HepG2 (cell line): ENCODE data around the gene COQ5. TPM values are rescaled to one million over a fixed set of nuclear protein-coding genes. Genes with fewer than 3 reads are reported as not detected.

Experiments used
- ARNTL ChIP-seq: sonication (generic); formaldehyde crosslinking; IDR thresholded peaks from 2 replicates; pipeline ENCODE4 v1.4.0; 2020; ENCODE audit warnings: mild to moderate bottlenecking, missing genetic modification reagents
- BRD4 ChIP-seq: sonication (generic); formaldehyde crosslinking; IDR thresholded peaks from 2 replicates; pipeline ENCODE4 v1.4.0; 2020; ENCODE audit warnings: missing genetic modification reagents
- DRAP1 ChIP-seq: IDR thresholded peaks from 2 replicates; pipeline ENCODE4 v1.6.1; 2016; ENCODE audit warnings: missing genetic modification reagents, missing compliant biosample characterization
- ELF1 ChIP-seq: sonication (generic); formaldehyde crosslinking; IDR thresholded peaks from 2 replicates; pipeline ENCODE4 v1.4.0; 2020; ENCODE audit warnings: missing genetic modification reagents
- ELK4 ChIP-seq: sonication (generic); formaldehyde crosslinking; IDR thresholded peaks from 2 replicates; pipeline ENCODE4 v1.9.0; 2021; ENCODE audit warnings: missing genetic modification reagents, borderline replicate concordance
- HCFC1 ChIP-seq: fragments of 150-350 bp; IDR thresholded peaks from 2 replicates; pipeline ENCODE4 v1.6.1; 2014; ENCODE audit warnings: low read depth, low read length
- HES4 ChIP-seq: sonication (generic); formaldehyde crosslinking; IDR thresholded peaks from 2 replicates; pipeline ENCODE4 v1.9.0; 2021; ENCODE audit warnings: mild to moderate bottlenecking, missing genetic modification reagents, borderline replicate concordance
- HNRNPK ChIP-seq: fragments of 200-400 bp; formaldehyde crosslinking; IDR thresholded peaks from 2 replicates; pipeline ENCODE4 v1.6.1; 2018; ENCODE audit warnings: low read length, low read depth, moderate library complexity, mild to moderate bottlenecking; ENCODE audit not compliant: poor library complexity, severe bottlenecking
- HOXA3 ChIP-seq: sonication (generic); formaldehyde crosslinking; IDR thresholded peaks from 2 replicates; pipeline ENCODE4 v1.5.0; 2020; ENCODE audit warnings: missing genetic modification reagents
- KDM2A ChIP-seq: sonication (generic); formaldehyde crosslinking; IDR thresholded peaks from 2 replicates; pipeline ENCODE4 v1.4.0; 2020; ENCODE audit warnings: low read depth, missing genetic modification reagents, borderline replicate concordance
- MAFK ChIP-seq, 2 experiments: IDR thresholded peaks in 1 of 2; conservative IDR thresholded peaks in 1 of 2; 2 replicates each; pipeline ENCODE4 v1.6.1; 2011; ENCODE audit warnings: improper control_type of control experiment in 2 of 2, low read length in 2 of 2
- MTA1 ChIP-seq: sonication (generic); formaldehyde crosslinking; IDR thresholded peaks from 2 replicates; pipeline ENCODE4 v1.4.0; 2020; ENCODE audit warnings: missing genetic modification reagents, mild to moderate bottlenecking, borderline replicate concordance
- POGK ChIP-seq: sonication (generic); formaldehyde crosslinking; conservative IDR thresholded peaks from 2 replicates; pipeline ENCODE4 v1.8.0; 2022; ENCODE audit warnings: mild to moderate bottlenecking, moderate library complexity, missing genetic modification reagents
- POLR2G ChIP-seq: fragments of 200-400 bp; formaldehyde crosslinking; IDR thresholded peaks from 2 replicates; pipeline ENCODE4 v1.6.1; 2018; ENCODE audit warnings: mild to moderate bottlenecking, low read depth, low read length, moderate library complexity
- RAD21 ChIP-seq: fragments of 450-650 bp; formaldehyde crosslinking; IDR thresholded peaks from 2 replicates; pipeline ENCODE4 v1.5.0; 2020; ENCODE audit warnings: mild to moderate bottlenecking
- RARA ChIP-seq: IDR thresholded peaks from 2 replicates; pipeline ENCODE4 v1.6.1; 2016; ENCODE audit warnings: missing genetic modification reagents, missing compliant biosample characterization
- SIN3A ChIP-seq: IDR thresholded peaks from 2 replicates; pipeline ENCODE4 v1.6.1; 2011; ENCODE audit warnings: low read depth, mild to moderate bottlenecking, control low read depth, low read length, borderline replicate concordance
- SOX5 ChIP-seq: IDR thresholded peaks from 2 replicates; pipeline ENCODE4 v1.6.1; 2016; ENCODE audit warnings: borderline replicate concordance
- TAF1 ChIP-seq: sonication (generic); formaldehyde crosslinking; IDR thresholded peaks from 2 replicates; pipeline ENCODE4 v1.4.0; 2020; ENCODE audit warnings: missing genetic modification reagents
- TMF1 ChIP-seq: sonication (generic); formaldehyde crosslinking; IDR thresholded peaks from 2 replicates; pipeline ENCODE4 v1.8.1; 2022; ENCODE audit warnings: low read depth, missing genetic modification reagents
- TSC22D2 ChIP-seq: sonication (generic); formaldehyde crosslinking; IDR thresholded peaks from 2 replicates; pipeline ENCODE4 v1.5.1; 2020; ENCODE audit warnings: missing genetic modification reagents, mild to moderate bottlenecking, borderline replicate concordance
- U2AF2 ChIP-seq: fragments of 200-400 bp; formaldehyde crosslinking; IDR thresholded peaks from 2 replicates; pipeline ENCODE4 v1.6.1; 2017; ENCODE audit warnings: low read depth, mild to moderate bottlenecking, low read length
- UBTF ChIP-seq: sonication (generic); formaldehyde crosslinking; IDR thresholded peaks from 2 replicates; pipeline ENCODE4 v1.4.0; 2020; ENCODE audit warnings: mild to moderate bottlenecking, missing genetic modification reagents
- ZNF383 ChIP-seq: sonication (generic); formaldehyde crosslinking; IDR thresholded peaks from 2 replicates; pipeline ENCODE4 v1.4.0; 2020; ENCODE audit warnings: missing genetic modification reagents, mild to moderate bottlenecking, borderline replicate concordance
- ZNF451 ChIP-seq: sonication (generic); formaldehyde crosslinking; IDR thresholded peaks from 2 replicates; pipeline ENCODE4 v1.5.0; 2020; ENCODE audit warnings: mild to moderate bottlenecking, missing genetic modification reagents
- ZNF549 ChIP-seq: sonication (generic); formaldehyde crosslinking; IDR thresholded peaks from 2 replicates; pipeline ENCODE4 v1.5.0; 2020; ENCODE audit warnings: missing genetic modification reagents
- ZNF567 ChIP-seq: sonication (generic); formaldehyde crosslinking; IDR thresholded peaks from 2 replicates; pipeline ENCODE4 v1.8.1; 2023; ENCODE audit warnings: mild to moderate bottlenecking, missing genetic modification reagents, borderline replicate concordance
- polyA plus RNA-seq, 8 experiments: library from polyadenylated mRNA; depleted of rRNA in 3 of 8; stranded (reverse) in 7 of 8; unstranded in 1 of 8; fragments of >200 nt; fragmentation: Illumina TruSeq in 4 of 8; extraction: Trizol in 4 of 8; gene quantifications; 2 replicates each; pipeline versions ENCODE4 v1.2.1 to v1.2.3, GENCODE V29; 2011 to 2016; ENCODE audit warnings: low read depth in 4 of 8, missing spikeins in 1 of 8, mixed read lengths in 1 of 8; ENCODE audit not compliant: insufficient read depth in 1 of 8
- total RNA-seq, 5 experiments: library from RNA; depleted of rRNA; stranded (reverse); fragments of >200 nt; fragmentation: Illumina TruSeq; extraction: Trizol; gene quantifications; 2 replicates each; pipeline ENCODE4 v1.2.3, GENCODE V29; 2016; ENCODE audit warnings: low read depth in 1 of 5

The COQ5 gene
- total and polyA plus RNA-seq, 2 of the 13 experiments (the other 11 are each of a cell fraction or from before 2014, with no cell fraction given) = 36.4 to 41.5 TPM

GRCh38 chr12:120534203-120534702 is 5.3 kb upstream of the COQ5 start, which contains the start of gene RNF10 (continued):
- TF ChIP-seq TMF1 (no peak), ZNF383 (no peak), DRAP1 (CRISPR knock-in tag) (peak; percentile 93), ZNF549 (CRISPR knock-in tag) (no peak), BRD4 (no peak), ZNF451 (CRISPR knock-in tag) (no peak), SIN3A (peak; percentile 66; the same call in 1 of the 2 replicates), POLR2G (peak; percentile 96), ZNF567 (no peak), POGK (CRISPR knock-in tag) (no peak; the same call in 1 of the 2 replicates), HNRNPK (peak; percentile 43), MTA1 (CRISPR knock-in tag) (0 out of 2 replicates have a peak, but pooled peaks have one; percentile 26), ARNTL (CRISPR knock-in tag) (peak; percentile 69; the same call in 1 of the 2 replicates), U2AF2 (no peak), HES4 (CRISPR knock-in tag) (peak; percentile 53; the same call in 1 of the 2 replicates), MAFK (conservative IDR thresholded peaks at IDR 0.05 in 1 of 2, IDR thresholded peaks at IDR 0.05 in 1 of 2; ENCODE audit: low read length in 2 of 2) (no peak), HOXA3 (peak; percentile 46), KDM2A (peak; percentile 16; the same call in 1 of the 2 replicates), ELF1 (CRISPR knock-in tag) (peak; percentile 81), SOX5 (peak; percentile 17; the same call in 1 of the 2 replicates), TSC22D2 (no peak), UBTF (CRISPR knock-in tag) (no peak), ELK4 (CRISPR knock-in tag) (no peak), TAF1 (peak; percentile 65), HCFC1 (peak; percentile 79), RARA (no peak), RAD21 (CRISPR knock-in tag) (0 out of 2 replicates have a peak, but pooled peaks have one; percentile 22)
